ENCODE results near the gene TANC1. TPM values are rescaled to one million over a fixed set of nuclear protein-coding genes. Genes with fewer than 3 reads are reported as not detected.
A peak's percentile ranks its signal among the peaks of the same experiment; 100 is the strongest.

The TANC1 gene
- total RNA-seq, 1 donor = 74.7 TPM

- no peak overlapping the region for H3K4me3 ChIP-seq (ENCODE audit: low read depth, low read length)
- peak; percentile 58 for DNase-seq (ENCODE audit: low read depth)
- no peak for TF ChIP-seq CTCF (IDR thresholded peaks at IDR 0.05; ENCODE audit: insufficient read depth, low read depth, low read length)
Measured at GRCh38 chr2:159201360-159202063, 233.1 kb downstream of the TANC1 start.

- TF ChIP-seq CTCF (IDR thresholded peaks at IDR 0.05; ENCODE audit: insufficient read depth, low read depth, low read length) = peak; percentile 15
- H3K4me3 ChIP-seq (ENCODE audit: low read depth, low read length) = no peak overlapping the region
- DNase-seq (ENCODE audit: low read depth) = peak; percentile 97
Measured at GRCh38 chr2:159202568-159203071, 234.2 kb downstream of the TANC1 start.

GRCh38 chr2:159204381-159205144 is 236.1 kb downstream of the TANC1 start:
- no peak for DNase-seq (ENCODE audit: low read depth)
- no peak overlapping the region for H3K4me3 ChIP-seq (ENCODE audit: low read depth, low read length)
- no peak for TF ChIP-seq CTCF (IDR thresholded peaks at IDR 0.05; ENCODE audit: insufficient read depth, low read depth, low read length)

- no peak for TF ChIP-seq CTCF (IDR thresholded peaks at IDR 0.05; ENCODE audit: insufficient read depth, low read depth, low read length)
- DNase-seq (ENCODE audit: low read depth) = peak; percentile 21
- no peak overlapping the region for H3K4me3 ChIP-seq (ENCODE audit: low read depth, low read length)
Measured at GRCh38 chr2:159206736-159207380, 238.4 kb downstream of the TANC1 start.

GRCh38 chr2:159208438-159208837 is 240.0 kb downstream of the TANC1 start:
- no peak overlapping the region for H3K4me3 ChIP-seq (ENCODE audit: low read depth, low read length)
- DNase-seq (ENCODE audit: low read depth) = no peak
- TF ChIP-seq CTCF (IDR thresholded peaks at IDR 0.05; ENCODE audit: insufficient read depth, low read depth, low read length) = no peak

- TF ChIP-seq CTCF (IDR thresholded peaks at IDR 0.05; ENCODE audit: insufficient read depth, low read depth, low read length) = no peak
- no peak for DNase-seq (ENCODE audit: low read depth)
- H3K4me3 ChIP-seq (ENCODE audit: low read depth, low read length) = no peak overlapping the region
Measured at GRCh38 chr2:159209341-159210306, 241.2 kb downstream of the TANC1 start.
